ENCODE results near the gene ENPP5. TPM values are rescaled to one million over a fixed set of nuclear protein-coding genes. Genes with fewer than 3 reads are reported as not detected.

ENPP5 gene
- total RNA-seq, 1 experiment from 2014 or later = 9.1 TPM

GRCh38 chr6:46170357-46171289 is at the start of gene ENPP5 (continued):
- TF ChIP-seq, protein P1, sequence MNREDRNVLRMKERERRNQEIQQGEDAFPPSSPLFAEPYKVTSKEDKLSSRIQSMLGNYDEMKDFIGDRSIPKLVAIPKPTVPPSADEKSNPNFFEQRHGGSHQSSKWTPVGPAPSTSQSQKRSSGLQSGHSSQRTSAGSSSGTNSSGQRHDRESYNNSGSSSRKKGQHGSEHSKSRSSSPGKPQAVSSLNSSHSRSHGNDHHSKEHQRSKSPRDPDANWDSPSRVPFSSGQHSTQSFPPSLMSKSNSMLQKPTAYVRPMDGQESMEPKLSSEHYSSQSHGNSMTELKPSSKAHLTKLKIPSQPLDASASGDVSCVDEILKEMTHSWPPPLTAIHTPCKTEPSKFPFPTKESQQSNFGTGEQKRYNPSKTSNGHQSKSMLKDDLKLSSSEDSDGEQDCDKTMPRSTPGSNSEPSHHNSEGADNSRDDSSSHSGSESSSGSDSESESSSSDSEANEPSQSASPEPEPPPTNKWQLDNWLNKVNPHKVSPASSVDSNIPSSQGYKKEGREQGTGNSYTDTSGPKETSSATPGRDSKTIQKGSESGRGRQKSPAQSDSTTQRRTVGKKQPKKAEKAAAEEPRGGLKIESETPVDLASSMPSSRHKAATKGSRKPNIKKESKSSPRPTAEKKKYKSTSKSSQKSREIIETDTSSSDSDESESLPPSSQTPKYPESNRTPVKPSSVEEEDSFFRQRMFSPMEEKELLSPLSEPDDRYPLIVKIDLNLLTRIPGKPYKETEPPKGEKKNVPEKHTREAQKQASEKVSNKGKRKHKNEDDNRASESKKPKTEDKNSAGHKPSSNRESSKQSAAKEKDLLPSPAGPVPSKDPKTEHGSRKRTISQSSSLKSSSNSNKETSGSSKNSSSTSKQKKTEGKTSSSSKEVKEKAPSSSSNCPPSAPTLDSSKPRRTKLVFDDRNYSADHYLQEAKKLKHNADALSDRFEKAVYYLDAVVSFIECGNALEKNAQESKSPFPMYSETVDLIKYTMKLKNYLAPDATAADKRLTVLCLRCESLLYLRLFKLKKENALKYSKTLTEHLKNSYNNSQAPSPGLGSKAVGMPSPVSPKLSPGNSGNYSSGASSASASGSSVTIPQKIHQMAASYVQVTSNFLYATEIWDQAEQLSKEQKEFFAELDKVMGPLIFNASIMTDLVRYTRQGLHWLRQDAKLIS (CRISPR knock-in tag; IDR thresholded peaks at IDR 0.05; ENCODE audit: borderline replicate concordance) = no peak
- TF ChIP-seq, protein P2, sequence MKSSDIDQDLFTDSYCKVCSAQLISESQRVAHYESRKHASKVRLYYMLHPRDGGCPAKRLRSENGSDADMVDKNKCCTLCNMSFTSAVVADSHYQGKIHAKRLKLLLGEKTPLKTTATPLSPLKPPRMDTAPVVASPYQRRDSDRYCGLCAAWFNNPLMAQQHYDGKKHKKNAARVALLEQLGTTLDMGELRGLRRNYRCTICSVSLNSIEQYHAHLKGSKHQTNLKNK (CRISPR knock-in tag; IDR thresholded peaks at IDR 0.05) = no peak
- TF ChIP-seq ZNF232 (CRISPR knock-in tag; IDR thresholded peaks at IDR 0.05) (0 out of 2 replicates have a peak, but pooled peaks have one; percentile 17), ZNF671 (CRISPR knock-in tag; IDR thresholded peaks at IDR 0.05) (no peak), ZBTB21 (CRISPR knock-in tag; IDR thresholded peaks at IDR 0.05; ENCODE audit: borderline replicate concordance) (peak; percentile 27; the same call in 1 of the 2 replicates), FOXP1 (CRISPR knock-in tag; IDR thresholded peaks at IDR 0.05; ENCODE audit: borderline replicate concordance) (peak; percentile 63; the same call in 1 of the 2 replicates), ZNF281 (CRISPR knock-in tag; IDR thresholded peaks at IDR 0.05) (no peak), NFE2L1 (CRISPR knock-in tag; IDR thresholded peaks at IDR 0.05) (peak; percentile 50; the same call in 1 of the 2 replicates), ZNF423 (CRISPR knock-in tag; IDR thresholded peaks at IDR 0.05) (peak; percentile 79), PRRX2 (CRISPR knock-in tag; IDR thresholded peaks at IDR 0.05) (no peak), ATF3 (CRISPR knock-in tag; conservative IDR thresholded peaks at IDR 0.05) (no peak), TCF7 (CRISPR knock-in tag; IDR thresholded peaks at IDR 0.05; ENCODE audit: low read depth) (no peak), IRF2 (CRISPR knock-in tag; IDR thresholded peaks at IDR 0.05; ENCODE audit: borderline replicate concordance, low read depth) (no peak)
- TF ChIP-seq, protein P3, sequence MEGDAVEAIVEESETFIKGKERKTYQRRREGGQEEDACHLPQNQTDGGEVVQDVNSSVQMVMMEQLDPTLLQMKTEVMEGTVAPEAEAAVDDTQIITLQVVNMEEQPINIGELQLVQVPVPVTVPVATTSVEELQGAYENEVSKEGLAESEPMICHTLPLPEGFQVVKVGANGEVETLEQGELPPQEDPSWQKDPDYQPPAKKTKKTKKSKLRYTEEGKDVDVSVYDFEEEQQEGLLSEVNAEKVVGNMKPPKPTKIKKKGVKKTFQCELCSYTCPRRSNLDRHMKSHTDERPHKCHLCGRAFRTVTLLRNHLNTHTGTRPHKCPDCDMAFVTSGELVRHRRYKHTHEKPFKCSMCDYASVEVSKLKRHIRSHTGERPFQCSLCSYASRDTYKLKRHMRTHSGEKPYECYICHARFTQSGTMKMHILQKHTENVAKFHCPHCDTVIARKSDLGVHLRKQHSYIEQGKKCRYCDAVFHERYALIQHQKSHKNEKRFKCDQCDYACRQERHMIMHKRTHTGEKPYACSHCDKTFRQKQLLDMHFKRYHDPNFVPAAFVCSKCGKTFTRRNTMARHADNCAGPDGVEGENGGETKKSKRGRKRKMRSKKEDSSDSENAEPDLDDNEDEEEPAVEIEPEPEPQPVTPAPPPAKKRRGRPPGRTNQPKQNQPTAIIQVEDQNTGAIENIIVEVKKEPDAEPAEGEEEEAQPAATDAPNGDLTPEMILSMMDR (IDR thresholded peaks at IDR 0.05) = no peak
- TF ChIP-seq, protein P4, sequence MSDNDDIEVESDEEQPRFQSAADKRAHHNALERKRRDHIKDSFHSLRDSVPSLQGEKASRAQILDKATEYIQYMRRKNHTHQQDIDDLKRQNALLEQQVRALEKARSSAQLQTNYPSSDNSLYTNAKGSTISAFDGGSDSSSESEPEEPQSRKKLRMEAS (CRISPR knock-in tag; IDR thresholded peaks at IDR 0.05) = peak; percentile 68
- TF ChIP-seq, protein P5, sequence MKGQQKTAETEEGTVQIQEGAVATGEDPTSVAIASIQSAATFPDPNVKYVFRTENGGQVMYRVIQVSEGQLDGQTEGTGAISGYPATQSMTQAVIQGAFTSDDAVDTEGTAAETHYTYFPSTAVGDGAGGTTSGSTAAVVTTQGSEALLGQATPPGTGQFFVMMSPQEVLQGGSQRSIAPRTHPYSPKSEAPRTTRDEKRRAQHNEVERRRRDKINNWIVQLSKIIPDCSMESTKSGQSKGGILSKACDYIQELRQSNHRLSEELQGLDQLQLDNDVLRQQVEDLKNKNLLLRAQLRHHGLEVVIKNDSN (CRISPR knock-in tag; IDR thresholded peaks at IDR 0.05) = peak; percentile 72
- TF ChIP-seq, protein P6, sequence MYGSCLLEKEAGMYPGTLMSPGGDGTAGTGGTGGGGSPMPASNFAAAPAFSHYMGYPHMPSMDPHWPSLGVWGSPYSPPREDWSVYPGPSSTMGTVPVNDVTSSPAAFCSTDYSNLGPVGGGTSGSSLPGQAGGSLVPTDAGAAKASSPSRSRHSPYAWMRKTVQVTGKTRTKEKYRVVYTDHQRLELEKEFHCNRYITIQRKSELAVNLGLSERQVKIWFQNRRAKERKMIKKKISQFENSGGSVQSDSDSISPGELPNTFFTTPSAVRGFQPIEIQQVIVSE (CRISPR knock-in tag; IDR thresholded peaks at IDR 0.05; ENCODE audit: borderline replicate concordance) = no peak
- TF ChIP-seq, protein P7, sequence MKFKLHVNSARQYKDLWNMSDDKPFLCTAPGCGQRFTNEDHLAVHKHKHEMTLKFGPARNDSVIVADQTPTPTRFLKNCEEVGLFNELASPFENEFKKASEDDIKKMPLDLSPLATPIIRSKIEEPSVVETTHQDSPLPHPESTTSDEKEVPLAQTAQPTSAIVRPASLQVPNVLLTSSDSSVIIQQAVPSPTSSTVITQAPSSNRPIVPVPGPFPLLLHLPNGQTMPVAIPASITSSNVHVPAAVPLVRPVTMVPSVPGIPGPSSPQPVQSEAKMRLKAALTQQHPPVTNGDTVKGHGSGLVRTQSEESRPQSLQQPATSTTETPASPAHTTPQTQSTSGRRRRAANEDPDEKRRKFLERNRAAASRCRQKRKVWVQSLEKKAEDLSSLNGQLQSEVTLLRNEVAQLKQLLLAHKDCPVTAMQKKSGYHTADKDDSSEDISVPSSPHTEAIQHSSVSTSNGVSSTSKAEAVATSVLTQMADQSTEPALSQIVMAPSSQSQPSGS (CRISPR knock-in tag; IDR thresholded peaks at IDR 0.05; ENCODE audit: borderline replicate concordance, low read depth) = no peak
- TF ChIP-seq, protein P8, sequence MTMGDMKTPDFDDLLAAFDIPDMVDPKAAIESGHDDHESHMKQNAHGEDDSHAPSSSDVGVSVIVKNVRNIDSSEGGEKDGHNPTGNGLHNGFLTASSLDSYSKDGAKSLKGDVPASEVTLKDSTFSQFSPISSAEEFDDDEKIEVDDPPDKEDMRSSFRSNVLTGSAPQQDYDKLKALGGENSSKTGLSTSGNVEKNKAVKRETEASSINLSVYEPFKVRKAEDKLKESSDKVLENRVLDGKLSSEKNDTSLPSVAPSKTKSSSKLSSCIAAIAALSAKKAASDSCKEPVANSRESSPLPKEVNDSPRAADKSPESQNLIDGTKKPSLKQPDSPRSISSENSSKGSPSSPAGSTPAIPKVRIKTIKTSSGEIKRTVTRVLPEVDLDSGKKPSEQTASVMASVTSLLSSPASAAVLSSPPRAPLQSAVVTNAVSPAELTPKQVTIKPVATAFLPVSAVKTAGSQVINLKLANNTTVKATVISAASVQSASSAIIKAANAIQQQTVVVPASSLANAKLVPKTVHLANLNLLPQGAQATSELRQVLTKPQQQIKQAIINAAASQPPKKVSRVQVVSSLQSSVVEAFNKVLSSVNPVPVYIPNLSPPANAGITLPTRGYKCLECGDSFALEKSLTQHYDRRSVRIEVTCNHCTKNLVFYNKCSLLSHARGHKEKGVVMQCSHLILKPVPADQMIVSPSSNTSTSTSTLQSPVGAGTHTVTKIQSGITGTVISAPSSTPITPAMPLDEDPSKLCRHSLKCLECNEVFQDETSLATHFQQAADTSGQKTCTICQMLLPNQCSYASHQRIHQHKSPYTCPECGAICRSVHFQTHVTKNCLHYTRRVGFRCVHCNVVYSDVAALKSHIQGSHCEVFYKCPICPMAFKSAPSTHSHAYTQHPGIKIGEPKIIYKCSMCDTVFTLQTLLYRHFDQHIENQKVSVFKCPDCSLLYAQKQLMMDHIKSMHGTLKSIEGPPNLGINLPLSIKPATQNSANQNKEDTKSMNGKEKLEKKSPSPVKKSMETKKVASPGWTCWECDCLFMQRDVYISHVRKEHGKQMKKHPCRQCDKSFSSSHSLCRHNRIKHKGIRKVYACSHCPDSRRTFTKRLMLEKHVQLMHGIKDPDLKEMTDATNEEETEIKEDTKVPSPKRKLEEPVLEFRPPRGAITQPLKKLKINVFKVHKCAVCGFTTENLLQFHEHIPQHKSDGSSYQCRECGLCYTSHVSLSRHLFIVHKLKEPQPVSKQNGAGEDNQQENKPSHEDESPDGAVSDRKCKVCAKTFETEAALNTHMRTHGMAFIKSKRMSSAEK (CRISPR knock-in tag; IDR thresholded peaks at IDR 0.05; ENCODE audit: borderline replicate concordance) = no peak

Data from WTC11 (cell line).